ENCODE results near the gene RHOT2.

Gene RHOT2

GRCh38 chr16:649631-650030, 18.3 kb upstream of the RHOT2 start:
- Histone ChIP-seq H3K4me3 (peak overlapping the region; percentile 78), H3K27ac (peak overlapping the region; percentile 71 to 87)
- no peak for DNase-seq (ENCODE audit: low spot score)
- TF ChIP-seq, protein P1, sequence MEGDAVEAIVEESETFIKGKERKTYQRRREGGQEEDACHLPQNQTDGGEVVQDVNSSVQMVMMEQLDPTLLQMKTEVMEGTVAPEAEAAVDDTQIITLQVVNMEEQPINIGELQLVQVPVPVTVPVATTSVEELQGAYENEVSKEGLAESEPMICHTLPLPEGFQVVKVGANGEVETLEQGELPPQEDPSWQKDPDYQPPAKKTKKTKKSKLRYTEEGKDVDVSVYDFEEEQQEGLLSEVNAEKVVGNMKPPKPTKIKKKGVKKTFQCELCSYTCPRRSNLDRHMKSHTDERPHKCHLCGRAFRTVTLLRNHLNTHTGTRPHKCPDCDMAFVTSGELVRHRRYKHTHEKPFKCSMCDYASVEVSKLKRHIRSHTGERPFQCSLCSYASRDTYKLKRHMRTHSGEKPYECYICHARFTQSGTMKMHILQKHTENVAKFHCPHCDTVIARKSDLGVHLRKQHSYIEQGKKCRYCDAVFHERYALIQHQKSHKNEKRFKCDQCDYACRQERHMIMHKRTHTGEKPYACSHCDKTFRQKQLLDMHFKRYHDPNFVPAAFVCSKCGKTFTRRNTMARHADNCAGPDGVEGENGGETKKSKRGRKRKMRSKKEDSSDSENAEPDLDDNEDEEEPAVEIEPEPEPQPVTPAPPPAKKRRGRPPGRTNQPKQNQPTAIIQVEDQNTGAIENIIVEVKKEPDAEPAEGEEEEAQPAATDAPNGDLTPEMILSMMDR (IDR thresholded peaks at IDR 0.05), result no peak

DNA sequence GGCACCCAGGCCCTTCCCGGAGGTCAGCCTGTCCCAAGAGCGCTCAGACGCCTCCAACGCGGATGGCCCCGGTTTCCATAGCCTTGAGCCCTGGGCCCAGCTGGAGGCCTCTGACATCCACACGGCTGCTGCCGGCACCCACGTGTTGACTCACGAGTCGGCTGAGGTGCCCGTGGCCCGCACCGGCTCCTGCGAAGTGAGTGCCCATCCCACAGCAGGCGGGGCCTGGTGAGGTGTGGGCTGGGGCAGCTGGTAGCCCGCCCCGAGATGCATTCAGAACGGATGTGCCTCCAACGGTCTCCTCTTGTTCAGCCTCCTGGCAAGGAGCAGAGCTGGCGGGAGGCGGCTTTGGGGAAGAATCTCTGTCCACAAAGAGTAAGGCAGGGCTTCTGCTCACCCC, 16.1 kb upstream of the RHOT2 start:
- H3K27ac ChIP-seq, result no peak overlapping the region
- no peak for DNase-seq (ENCODE audit: low spot score)
- no peak overlapping the region for H3K4me3 ChIP-seq
- TF ChIP-seq, protein P1 (IDR thresholded peaks at IDR 0.05), result no peak

- no peak overlapping the region for H3K4me3 ChIP-seq
- no peak for DNase-seq (ENCODE audit: low spot score)
- no peak overlapping the region for H3K27ac ChIP-seq
- TF ChIP-seq, protein P1 (IDR thresholded peaks at IDR 0.05), result no peak
Measured at GRCh38 chr16:652454-653305, 15.3 kb upstream of the RHOT2 start.

DNA sequence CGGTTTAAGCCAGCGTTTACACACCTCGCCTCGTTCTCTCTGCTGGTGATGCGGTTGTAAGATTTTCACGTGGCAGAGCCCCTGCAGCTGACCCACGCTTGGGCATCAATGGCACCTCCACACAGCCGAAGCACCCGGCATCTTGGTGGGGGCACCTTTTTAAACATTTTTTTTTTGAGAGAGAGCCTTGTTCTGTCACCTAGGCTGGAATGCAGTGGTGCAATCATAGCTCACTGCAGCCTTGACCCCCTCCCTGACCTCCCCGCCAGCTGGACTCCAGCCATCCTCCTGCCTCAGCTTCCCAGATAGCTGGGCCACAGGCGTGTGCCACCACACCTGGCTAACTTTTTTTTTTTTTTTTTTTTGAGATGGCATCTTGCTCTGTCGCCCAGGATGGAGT, 13.9 kb upstream of the RHOT2 start:
- Histone ChIP-seq H3K27ac (no peak overlapping the region), H3K4me3 (no peak overlapping the region)
- TF ChIP-seq, protein P1 (IDR thresholded peaks at IDR 0.05), result no peak
- no peak for DNase-seq (ENCODE audit: low spot score)

GRCh38 chr16:657487-657886, 10.4 kb upstream of the RHOT2 start:
- Histone ChIP-seq H3K27ac (no peak overlapping the region), H3K4me3 (no peak overlapping the region)
- DNase-seq (ENCODE audit: low spot score), result no peak
- TF ChIP-seq, protein P1 (IDR thresholded peaks at IDR 0.05), result no peak

GRCh38 chr16:658679-659571, 9.0 kb upstream of the RHOT2 start:
- TF ChIP-seq, protein P1 (IDR thresholded peaks at IDR 0.05), result no peak
- H3K27ac ChIP-seq, result no peak overlapping the region
- no peak for DNase-seq (ENCODE audit: low spot score)
- no peak overlapping the region for H3K4me3 ChIP-seq

Measured in coronary artery (tissue), 2 donors.